ENCODE results near the gene RPL29.

RPL29 gene

DNA sequence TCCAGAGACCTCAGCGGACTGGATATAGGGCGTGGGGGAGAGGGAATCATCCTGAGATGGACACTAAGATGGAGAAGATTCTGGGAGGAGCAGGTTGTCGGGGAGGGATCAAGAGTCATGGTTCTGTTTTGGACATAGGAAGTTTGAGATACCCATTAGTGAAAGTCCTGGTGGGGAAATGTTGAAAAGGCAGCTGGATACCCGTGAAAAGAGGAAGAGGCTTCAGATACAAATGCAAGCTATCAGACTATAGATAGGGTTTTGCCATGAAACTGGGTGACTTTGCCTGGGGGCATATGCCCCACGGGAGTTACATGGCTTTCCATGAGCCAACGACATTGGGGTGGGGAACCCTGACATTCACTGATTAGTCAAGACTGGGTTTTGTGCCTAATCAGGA is 41.6 kb downstream of the RPL29 start:
- no peak for DNase-seq (ENCODE audit: low spot score)
- H3K4me3 Mint-ChIP-seq: no peak overlapping the region

DNA sequence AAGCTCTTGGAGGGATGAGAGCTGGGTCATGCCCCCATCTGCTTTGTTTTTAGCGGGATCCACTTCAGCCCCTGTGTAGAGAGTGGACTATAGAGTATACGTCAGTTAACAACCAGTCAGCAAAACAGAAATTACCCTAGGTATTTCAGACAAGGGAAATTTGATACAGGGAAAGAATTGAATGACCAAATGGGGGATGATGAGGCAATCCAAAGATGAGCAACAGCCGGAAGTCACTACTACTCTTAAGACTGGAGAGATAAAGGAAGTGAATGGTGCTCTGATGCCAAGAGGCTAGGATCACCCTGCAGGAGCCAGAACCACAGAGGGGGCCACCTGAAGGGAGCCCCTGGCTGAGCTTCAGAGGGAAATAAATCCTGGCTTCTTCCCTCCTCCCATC is 42.2 kb downstream of the RPL29 start:
- DNase-seq (ENCODE audit: low spot score): no peak
- no peaks in the 10 kb centered on the region for H3K4me1 Mint-ChIP-seq (ENCODE audit: low read depth)
- peaks cover 3% of the 10 kb centered on the region for H3K36me3 Mint-ChIP-seq (ENCODE audit: low read depth)
- no peaks in the 10 kb centered on the region for H3K9me3 Mint-ChIP-seq
- H3K27me3 Mint-ChIP-seq (ENCODE audit: low read depth): peaks cover 33% of the 10 kb centered on the region
- H3K27ac Mint-ChIP-seq: no peak overlapping the region
- no peak overlapping the region for H3K4me3 Mint-ChIP-seq

More for the DNA sequence above, 41.6 kb downstream of the RPL29 start:
- no peak overlapping the region for H3K27ac Mint-ChIP-seq
- no peaks in the 10 kb centered on the region for H3K9me3 Mint-ChIP-seq
- peaks cover 33% of the 10 kb centered on the region for H3K27me3 Mint-ChIP-seq (ENCODE audit: low read depth)
- H3K4me1 Mint-ChIP-seq (ENCODE audit: low read depth): no peaks in the 10 kb centered on the region
- H3K36me3 Mint-ChIP-seq (ENCODE audit: low read depth): peaks cover 3% of the 10 kb centered on the region

DNA sequence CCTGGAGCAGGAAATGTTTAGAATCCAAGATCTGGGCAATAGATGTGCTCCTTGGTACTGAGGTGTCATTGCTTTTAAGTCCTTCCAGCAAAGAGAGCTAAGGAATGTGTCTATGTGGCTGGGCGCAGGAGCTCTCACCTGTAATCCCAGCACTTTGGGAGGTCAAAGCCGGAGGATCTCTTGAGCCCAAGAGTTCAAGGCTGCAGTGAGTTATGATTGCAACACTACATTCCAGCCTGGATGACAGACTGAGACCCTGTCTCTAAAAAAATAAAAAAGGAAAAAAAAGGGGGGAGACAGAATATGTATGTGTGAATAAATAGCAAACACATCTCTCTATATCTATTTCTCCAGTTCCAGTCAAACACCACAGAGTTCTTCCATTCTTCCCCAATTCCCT is 44.8 kb downstream of the RPL29 start:
- Mint-ChIP-seq H3K4me3 (no peak overlapping the region), H3K9me3 (no peaks in the 10 kb centered on the region), H3K27me3 (ENCODE audit: low read depth) (peaks cover 27% of the 10 kb centered on the region), H3K27ac (no peak overlapping the region), H3K4me1 (ENCODE audit: low read depth) (no peaks in the 10 kb centered on the region), H3K36me3 (ENCODE audit: low read depth) (no peaks in the 10 kb centered on the region)
- DNase-seq (ENCODE audit: low spot score): no peak

DNA sequence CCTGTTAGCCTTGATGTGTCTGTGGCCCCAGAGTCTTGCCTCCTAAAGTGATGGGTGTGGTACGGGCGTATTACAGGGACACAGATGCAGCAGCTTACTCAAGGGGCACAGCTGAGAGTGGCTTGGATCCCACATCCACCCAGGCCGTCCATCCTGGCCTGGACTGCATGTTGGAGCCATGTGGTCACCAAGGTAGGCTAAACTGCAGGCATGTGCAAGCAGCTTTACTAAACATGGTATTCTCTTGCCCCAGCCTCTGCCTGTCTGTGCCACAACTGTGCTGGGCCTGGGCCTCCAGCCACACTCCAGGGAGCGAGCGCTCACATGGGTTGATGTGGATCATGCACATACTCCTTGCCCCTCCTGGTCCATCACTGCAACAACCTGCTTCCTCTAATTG is 46.6 kb downstream of the RPL29 start:
- Mint-ChIP-seq H3K9me3 (no peaks in the 10 kb centered on the region), H3K4me1 (ENCODE audit: low read depth) (no peaks in the 10 kb centered on the region), H3K36me3 (ENCODE audit: low read depth) (no peaks in the 10 kb centered on the region), H3K4me3 (no peak overlapping the region), H3K27me3 (ENCODE audit: low read depth) (peaks cover 15% of the 10 kb centered on the region), H3K27ac (no peak overlapping the region)
- no peak for DNase-seq (ENCODE audit: low spot score)

- Mint-ChIP-seq H3K9me3 (no peaks in the 10 kb centered on the region), H3K27me3 (ENCODE audit: low read depth) (peaks cover 4% of the 10 kb centered on the region), H3K4me3 (no peak overlapping the region), H3K36me3 (ENCODE audit: low read depth) (no peaks in the 10 kb centered on the region), H3K4me1 (ENCODE audit: low read depth) (no peaks in the 10 kb centered on the region), H3K27ac (no peak overlapping the region)
- no peak for DNase-seq (ENCODE audit: low spot score)
Measured at GRCh38 chr3:51948016-51948580, 47.6 kb downstream of the RPL29 start.

DNA sequence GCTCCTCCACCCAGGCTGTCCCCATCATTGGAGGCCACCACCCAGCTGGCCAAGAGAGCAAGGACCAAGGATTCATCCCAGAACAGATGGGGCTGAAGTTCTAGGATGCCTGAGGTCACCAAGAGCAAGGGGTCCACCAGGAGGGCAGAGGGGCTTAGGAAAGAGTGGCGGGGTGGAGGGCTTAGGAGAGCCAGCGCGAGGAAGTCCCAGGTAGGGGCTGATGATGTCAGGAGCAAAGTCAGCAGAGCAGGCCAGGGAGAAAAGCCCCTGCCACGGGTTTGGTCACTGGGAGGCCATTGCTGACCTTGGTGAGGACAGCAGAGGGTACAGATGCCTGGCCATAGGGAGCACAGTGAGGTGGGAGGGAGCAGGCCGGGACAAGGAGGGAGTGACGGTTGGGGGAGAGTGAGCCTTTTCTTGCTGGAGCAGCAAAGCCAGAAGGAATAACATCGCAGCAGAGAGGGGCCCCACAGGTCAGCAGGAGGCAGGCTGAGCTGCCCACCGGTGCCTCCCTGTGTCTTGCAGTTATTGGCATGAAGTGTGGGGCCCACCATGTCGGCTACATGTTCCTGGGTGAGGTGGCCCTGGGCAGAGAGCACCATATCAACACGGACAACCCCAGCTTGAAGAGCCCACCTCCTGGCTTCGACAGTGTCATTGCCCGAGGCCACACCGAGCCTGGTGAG is 48.3 kb downstream of the RPL29 start:
- no peaks in the 10 kb centered on the region for H3K9me3 Mint-ChIP-seq
- H3K27me3 Mint-ChIP-seq (ENCODE audit: low read depth): peaks cover 3% of the 10 kb centered on the region
- peaks cover 5% of the 10 kb centered on the region for H3K4me1 Mint-ChIP-seq (ENCODE audit: low read depth)
- H3K27ac Mint-ChIP-seq: no peak overlapping the region
- H3K4me3 Mint-ChIP-seq: no peak overlapping the region
- no peaks in the 10 kb centered on the region for H3K36me3 Mint-ChIP-seq (ENCODE audit: low read depth)
- no peak for DNase-seq (ENCODE audit: low spot score)

GRCh38 chr3:51946796-51947195 is 48.9 kb downstream of the RPL29 start:
- H3K4me3 Mint-ChIP-seq: no peak overlapping the region
- no peak for DNase-seq (ENCODE audit: low spot score)
- H3K36me3 Mint-ChIP-seq (ENCODE audit: low read depth): peaks cover under 1% of the 10 kb centered on the region
- no peak overlapping the region for H3K27ac Mint-ChIP-seq
- H3K27me3 Mint-ChIP-seq (ENCODE audit: low read depth): no peaks in the 10 kb centered on the region
- no peaks in the 10 kb centered on the region for H3K9me3 Mint-ChIP-seq
- H3K4me1 Mint-ChIP-seq (ENCODE audit: low read depth): peaks cover 5% of the 10 kb centered on the region

- Mint-ChIP-seq H3K36me3 (ENCODE audit: low read depth) (peaks cover 2% of the 10 kb centered on the region), H3K4me3 (no peak overlapping the region), H3K27ac (peak overlapping the region; percentile 21), H3K27me3 (ENCODE audit: low read depth) (no peaks in the 10 kb centered on the region), H3K4me1 (ENCODE audit: low read depth) (peaks cover 6% of the 10 kb centered on the region), H3K9me3 (no peaks in the 10 kb centered on the region)
- DNase-seq (ENCODE audit: low spot score): no peak
Measured at GRCh38 chr3:51945926-51946705, 49.6 kb downstream of the RPL29 start.

DNA sequence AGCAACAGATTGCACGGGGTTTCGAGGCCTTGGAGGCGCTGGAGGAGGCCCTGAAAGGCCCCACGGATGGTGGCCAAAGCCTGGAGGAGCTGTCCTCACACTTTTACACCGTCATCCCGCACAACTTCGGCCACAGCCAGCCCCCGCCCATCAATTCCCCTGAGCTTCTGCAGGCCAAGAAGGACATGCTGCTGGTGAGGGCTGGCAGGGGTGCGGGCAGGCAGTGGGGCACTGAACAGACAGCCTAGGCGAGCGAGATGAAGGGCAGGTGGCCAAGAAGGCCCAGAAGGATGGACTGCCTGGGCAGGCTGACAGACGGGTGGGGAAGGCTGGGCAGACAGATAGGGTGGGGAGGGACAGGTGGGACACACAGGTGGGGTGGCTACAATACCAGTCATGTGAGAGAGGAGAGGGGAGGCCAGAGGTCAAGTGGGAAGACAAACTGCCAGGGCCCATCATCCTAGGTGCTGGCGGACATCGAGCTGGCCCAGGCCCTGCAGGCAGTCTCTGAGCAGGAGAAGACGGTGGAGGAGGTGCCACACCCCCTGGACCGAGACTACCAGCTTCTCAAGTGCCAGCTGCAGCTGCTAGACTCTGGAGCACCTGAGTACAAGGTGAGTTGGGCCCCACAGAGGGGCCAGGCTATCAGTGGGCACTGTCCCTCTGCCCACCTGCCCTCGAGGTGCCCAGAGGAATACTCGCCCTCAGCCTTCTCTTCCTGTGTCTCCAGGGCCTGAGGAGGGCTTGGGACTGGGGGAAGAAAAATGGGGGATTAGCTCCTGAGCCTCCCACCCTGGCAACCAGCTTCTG is 50.5 kb downstream of the RPL29 start:
- Mint-ChIP-seq H3K4me3 (no peak overlapping the region), H3K27me3 (ENCODE audit: low read depth) (no peaks in the 10 kb centered on the region), H3K36me3 (ENCODE audit: low read depth) (peaks cover 4% of the 10 kb centered on the region), H3K9me3 (no peaks in the 10 kb centered on the region), H3K27ac (no peak overlapping the region), H3K4me1 (ENCODE audit: low read depth) (peaks cover 13% of the 10 kb centered on the region)
- DNase-seq (ENCODE audit: low spot score): no peak

DNA sequence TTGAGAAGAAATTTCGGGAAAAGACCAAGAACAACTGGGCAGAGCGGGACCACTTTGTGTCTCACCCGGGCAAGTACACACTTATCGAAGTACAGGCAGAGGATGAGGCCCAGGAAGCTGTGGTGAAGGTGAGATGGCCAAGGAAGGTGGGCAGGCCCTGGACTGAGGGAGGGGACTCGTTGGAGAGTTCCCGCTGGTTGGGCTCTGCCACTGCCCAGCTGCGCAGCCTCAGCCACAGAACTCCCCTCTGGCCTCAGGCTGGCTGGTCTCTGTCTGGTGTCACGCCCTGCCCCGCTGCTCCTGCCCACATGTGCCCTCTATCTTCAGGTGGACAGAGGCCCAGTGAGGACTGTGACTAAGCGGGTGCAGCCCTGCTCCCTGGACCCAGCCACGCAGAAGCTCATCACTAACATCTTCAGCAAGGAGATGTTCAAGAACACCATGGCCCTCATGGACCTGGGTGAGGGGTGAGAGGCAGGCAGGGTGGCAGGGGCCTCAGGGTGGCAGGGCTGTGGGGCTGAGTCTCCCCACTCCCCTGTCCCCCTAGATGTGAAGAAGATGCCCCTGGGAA is 51.2 kb downstream of the RPL29 start:
- Mint-ChIP-seq H3K9me3 (no peaks in the 10 kb centered on the region), H3K4me3 (no peak overlapping the region), H3K4me1 (ENCODE audit: low read depth) (peaks cover 15% of the 10 kb centered on the region), H3K27ac (peak overlapping the region; percentile 45), H3K27me3 (ENCODE audit: low read depth) (no peaks in the 10 kb centered on the region), H3K36me3 (ENCODE audit: low read depth) (peaks cover 4% of the 10 kb centered on the region)
- no peak for DNase-seq (ENCODE audit: low spot score)

Data from T-helper 2 cell treated with Interferon-gamma antibody and Interleukin-4, amounts not matched to agents 5 μg/mL and 100 μg/mL, for 36 hours (primary cell).